Caco-2 (cell line): ENCODE results near the gene FAM229A. TPM values are rescaled to one million over a fixed set of nuclear protein-coding genes. Genes with fewer than 3 reads are reported as not detected.

Experiments
- BruUV-seq: library from RNA; stranded (reverse); fragments of 400-500 nt; replicated peaks from 2 replicates; lab custom pipeline; 2021; lab: Mats Ljungman, UMichigan
- CTCF ChIA-PET: fragments of 300-600 bp; sonication (Branson Sonifier 250); formaldehyde crosslinking; loops from one replicate; lab custom pipeline; 2022; ENCODE audit warnings: antibody characterized with exemption; lab: Charles Lee
- POLR2A ChIA-PET: fragments of 300-600 bp; sonication (Branson Sonifier 250); formaldehyde crosslinking; loops from one replicate; lab custom pipeline; 2022; ENCODE audit warnings: antibody characterized with exemption; lab: Charles Lee
- DNase-seq, 2 experiments: peaks; one replicate each; pipeline versions ENCODE4 v3.0.0 to v3.0.0-alpha.2; 2020 to 2022
- H3K27me3 ChIP-seq: replicated peaks from 2 replicates; pipeline ENCODE4 v1.6.0; 2011; ENCODE audit warnings: low read length; ENCODE audit not compliant: control insufficient read depth, insufficient read depth
- H3K36me3 ChIP-seq: 2 replicates; pipeline ENCODE4 v1.5.1; 2011; ENCODE audit warnings: low read length; ENCODE audit not compliant: control insufficient read depth, insufficient read depth
- H3K4me1 ChIP-seq: fragments of 250-450 bp; sonication (Bioruptor Pico); 2 replicates; pipeline ENCODE4 v1.5.1; 2020; ENCODE audit warnings: mild to moderate bottlenecking
- H3K4me3 ChIP-seq: 2 replicates; pipeline ENCODE4 v1.5.1; 2011; ENCODE audit warnings: low read depth, mild to moderate bottlenecking, control low read depth, low read length
- H3K9me3 ChIP-seq: fragments of 250-450 bp; sonication (Bioruptor Pico); 2 replicates; pipeline ENCODE4 v1.5.1; 2020; ENCODE audit warnings: mild to moderate bottlenecking, moderate library complexity
- H3K27ac Mint-ChIP-seq: one replicate; pipeline ENCODE4 v1.8.0; 2022; ENCODE audit warnings: mixed read lengths; ENCODE audit not compliant: unreplicated experiment
- H3K27me3 Mint-ChIP-seq: one replicate; pipeline ENCODE4 v1.8.0; 2022; ENCODE audit warnings: mixed read lengths; ENCODE audit not compliant: insufficient read depth, unreplicated experiment
- H3K36me3 Mint-ChIP-seq: one replicate; pipeline ENCODE4 v1.8.0; 2022; ENCODE audit warnings: mild to moderate bottlenecking, mixed read lengths; ENCODE audit not compliant: insufficient read depth, unreplicated experiment
- H3K4me1 Mint-ChIP-seq: one replicate; pipeline ENCODE4 v1.8.0; 2022; ENCODE audit warnings: low read depth, mixed read lengths; ENCODE audit not compliant: unreplicated experiment
- H3K4me3 Mint-ChIP-seq: one replicate; pipeline ENCODE4 v1.8.0; 2022; ENCODE audit warnings: mild to moderate bottlenecking, moderate library complexity, mixed read lengths; ENCODE audit not compliant: unreplicated experiment
- H3K9me3 Mint-ChIP-seq: one replicate; pipeline ENCODE4 v1.8.0; 2022; ENCODE audit warnings: mixed read lengths; ENCODE audit not compliant: unreplicated experiment
- CTCF ChIP-seq, 2 experiments: fragments of 200-600 bp in 1 of 2; IDR thresholded peaks; 1 replicate in 1 of 2; 2 replicates in 1 of 2; pipeline versions ENCODE4 v1.5.1 to v1.8.0; 2011 to 2022; ENCODE audit warnings: antibody characterized with exemption in 1 of 2, control low read depth in 1 of 2, inconsistent platforms in 1 of 2, low read depth in 1 of 2, low read length in 1 of 2, mild to moderate bottlenecking in 1 of 2, moderate library complexity in 1 of 2; ENCODE audit not compliant: insufficient read depth in 1 of 2, severe bottlenecking in 1 of 2, unreplicated experiment in 1 of 2
- intact Hi-C: fragments of 100-400 bp; cut with micrococcal nuclease; formaldehyde crosslinking; loops from one replicate; pipeline ENCODE4 v1.10.0; 2022; ENCODE audit not compliant: unreplicated experiment
- total RNA-seq: library from RNA; stranded (reverse); gene quantifications from 2 replicates; pipeline ENCODE4 v1.2.3, GENCODE V29; 2022

FAM229A gene
- total RNA-seq, 1 experiment from 2014 or later, result 2.6 TPM

GRCh38 chr1:32351399-32352238, 10.7 kb downstream of the FAM229A start:
- BruUV-seq, result no TSS peak
- Mint-ChIP-seq H3K27ac (no peak overlapping the region), H3K9me3 (no peaks in the 10 kb centered on the region), H3K36me3 (peaks cover 8% of the 10 kb centered on the region), H3K4me1 (peaks cover 16% of the 10 kb centered on the region), H3K4me3 (peak overlapping the region; percentile 75), H3K27me3 (no peaks in the 10 kb centered on the region)
- POLR2A ChIA-PET, result interaction anchor here (1.0 to 2.6 kb wide), 2 partner anchors 16 to 43 kb away, joined by 5 to 17 read pairs; partner anchors contain the start of genes BSDC1 and MARCKSL1
- peaks cover 4% of the 10 kb centered on the region; the same call in 1 of the 2 replicates for H3K4me1 ChIP-seq
- TF ChIP-seq CTCF (IDR thresholded peaks at IDR 0.05; ENCODE audit: insufficient read depth in 1 of 2, low read depth in 1 of 2, low read length in 1 of 2, severe bottlenecking in 1 of 2, unreplicated experiment in 1 of 2), result peak in 1 of 2 experiments; percentile 18
- H3K36me3 ChIP-seq, result no peaks in the 10 kb centered on the region; the same call in 1 of the 2 replicates
- CTCF ChIA-PET, result interaction anchor here (0.5 to 2.1 kb wide), 8 partner anchors 43 to 714 kb away, joined by 3 to 10 read pairs (median 4); partner anchors contain the start of genes BSDC1, HDAC1 and RBBP4
- H3K4me3 ChIP-seq, result peak overlapping the region; percentile 59
- H3K9me3 ChIP-seq, result no peaks in the 10 kb centered on the region
- peak; percentile 93 to 94 for DNase-seq
- no peaks in the 10 kb centered on the region for H3K27me3 ChIP-seq
- intact Hi-C loops, result loop anchor here (5.0 kb wide), 1 partner anchor 134 kb away; no protein-coding TSS in a partner anchor

GRCh38 chr1:32350785-32351398, 11.4 kb downstream of the FAM229A start:
- Histone ChIP-seq H3K9me3 (no peaks in the 10 kb centered on the region), H3K4me3 (peak overlapping the region; percentile 59), H3K4me1 (peaks cover 4% of the 10 kb centered on the region; the same call in 1 of the 2 replicates), H3K27me3 (no peaks in the 10 kb centered on the region), H3K36me3 (no peaks in the 10 kb centered on the region; the same call in 1 of the 2 replicates)
- Mint-ChIP-seq H3K36me3 (peaks cover 12% of the 10 kb centered on the region), H3K27ac (no peak overlapping the region), H3K4me3 (peak overlapping the region; percentile 75), H3K9me3 (no peaks in the 10 kb centered on the region), H3K4me1 (peaks cover 23% of the 10 kb centered on the region), H3K27me3 (no peaks in the 10 kb centered on the region)
- ChIA-PET POLR2A (interaction anchor here (0.7 to 2.6 kb wide), 2 partner anchors 15 to 43 kb away, joined by 5 to 17 read pairs; partner anchors contain the start of genes BSDC1 and MARCKSL1), CTCF (interaction anchor here (0.6 to 2.1 kb wide), 5 partner anchors 43 to 634 kb away, joined by 3 to 10 read pairs (median 4); partner anchors contain the start of genes BSDC1 and RBBP4)
- TF ChIP-seq CTCF (IDR thresholded peaks at IDR 0.05; ENCODE audit: insufficient read depth in 1 of 2, low read depth in 1 of 2, low read length in 1 of 2, severe bottlenecking in 1 of 2, unreplicated experiment in 1 of 2), result peak; percentile 46 to 67
- DNase-seq, result peak; percentile 72 to 82
- intact Hi-C loops, result loop anchor here (5.0 kb wide), 1 partner anchor 134 kb away; no protein-coding TSS in a partner anchor
- BruUV-seq, result no TSS peak

DNA sequence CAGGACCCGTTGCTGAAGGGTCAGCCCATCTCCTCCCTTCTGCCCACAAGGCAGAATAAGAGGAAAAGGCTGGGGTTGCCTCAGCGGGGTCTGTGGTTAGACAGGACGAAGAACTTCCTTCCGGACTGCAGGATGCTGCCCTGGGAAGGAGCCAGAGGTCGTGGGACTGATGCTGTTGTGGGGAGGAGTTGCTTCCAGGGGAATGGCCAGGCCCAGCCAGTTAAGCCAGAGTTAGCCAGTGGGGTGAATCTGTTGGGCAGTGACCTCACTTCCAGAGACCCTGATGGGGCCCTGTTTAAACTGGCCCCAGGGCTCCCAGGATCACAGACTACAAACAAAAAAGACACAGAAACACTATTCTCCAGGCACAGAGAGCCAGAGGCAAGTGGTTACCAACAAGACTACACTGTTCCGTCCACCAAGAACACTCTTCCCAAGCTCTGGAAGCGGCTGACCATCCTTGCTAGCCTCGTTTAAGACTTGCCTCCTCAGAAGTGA, 13.0 kb downstream of the FAM229A start:
- no peak for DNase-seq
- intact Hi-C loops, result no loop called here
- CTCF ChIA-PET, result no interaction called here
- Histone ChIP-seq H3K4me1 (peaks cover 4% of the 10 kb centered on the region; the same call in 1 of the 2 replicates), H3K9me3 (no peaks in the 10 kb centered on the region), H3K36me3 (no peaks in the 10 kb centered on the region; the same call in 1 of the 2 replicates), H3K27me3 (no peaks in the 10 kb centered on the region), H3K4me3 (no peak overlapping the region)
- no peak overlapping the region for H3K4me3 Mint-ChIP-seq
- H3K4me1 Mint-ChIP-seq, result peaks cover 29% of the 10 kb centered on the region
- H3K9me3 Mint-ChIP-seq, result no peaks in the 10 kb centered on the region
- TF ChIP-seq CTCF (IDR thresholded peaks at IDR 0.05; ENCODE audit: insufficient read depth in 1 of 2, low read depth in 1 of 2, low read length in 1 of 2, severe bottlenecking in 1 of 2, unreplicated experiment in 1 of 2), result no peak
- no peaks in the 10 kb centered on the region for H3K27me3 Mint-ChIP-seq
- no peak overlapping the region for H3K27ac Mint-ChIP-seq
- H3K36me3 Mint-ChIP-seq, result peaks cover 6% of the 10 kb centered on the region
- no TSS peak for BruUV-seq
- POLR2A ChIA-PET, result no interaction called here
